D341Med (cell line): ENCODE data around the gene TNNT1.
A peak's percentile ranks its signal among the peaks of the same experiment; 100 is the strongest.
"Not testable (repeated sequence)": the region's sequence is repeated elsewhere in the genome, so short reads cannot be mapped to it uniquely, and the experiment has no call there.

Experiments used
- DNase-seq: peaks from one replicate; pipeline ENCODE4 v3.0.0; 2012; ENCODE audit warnings: low spot score

The TNNT1 gene, protein sequence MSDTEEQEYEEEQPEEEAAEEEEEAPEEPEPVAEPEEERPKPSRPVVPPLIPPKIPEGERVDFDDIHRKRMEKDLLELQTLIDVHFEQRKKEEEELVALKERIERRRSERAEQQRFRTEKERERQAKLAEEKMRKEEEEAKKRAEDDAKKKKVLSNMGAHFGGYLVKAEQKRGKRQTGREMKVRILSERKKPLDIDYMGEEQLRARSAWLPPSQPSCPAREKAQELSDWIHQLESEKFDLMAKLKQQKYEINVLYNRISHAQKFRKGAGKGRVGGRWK

DNA sequence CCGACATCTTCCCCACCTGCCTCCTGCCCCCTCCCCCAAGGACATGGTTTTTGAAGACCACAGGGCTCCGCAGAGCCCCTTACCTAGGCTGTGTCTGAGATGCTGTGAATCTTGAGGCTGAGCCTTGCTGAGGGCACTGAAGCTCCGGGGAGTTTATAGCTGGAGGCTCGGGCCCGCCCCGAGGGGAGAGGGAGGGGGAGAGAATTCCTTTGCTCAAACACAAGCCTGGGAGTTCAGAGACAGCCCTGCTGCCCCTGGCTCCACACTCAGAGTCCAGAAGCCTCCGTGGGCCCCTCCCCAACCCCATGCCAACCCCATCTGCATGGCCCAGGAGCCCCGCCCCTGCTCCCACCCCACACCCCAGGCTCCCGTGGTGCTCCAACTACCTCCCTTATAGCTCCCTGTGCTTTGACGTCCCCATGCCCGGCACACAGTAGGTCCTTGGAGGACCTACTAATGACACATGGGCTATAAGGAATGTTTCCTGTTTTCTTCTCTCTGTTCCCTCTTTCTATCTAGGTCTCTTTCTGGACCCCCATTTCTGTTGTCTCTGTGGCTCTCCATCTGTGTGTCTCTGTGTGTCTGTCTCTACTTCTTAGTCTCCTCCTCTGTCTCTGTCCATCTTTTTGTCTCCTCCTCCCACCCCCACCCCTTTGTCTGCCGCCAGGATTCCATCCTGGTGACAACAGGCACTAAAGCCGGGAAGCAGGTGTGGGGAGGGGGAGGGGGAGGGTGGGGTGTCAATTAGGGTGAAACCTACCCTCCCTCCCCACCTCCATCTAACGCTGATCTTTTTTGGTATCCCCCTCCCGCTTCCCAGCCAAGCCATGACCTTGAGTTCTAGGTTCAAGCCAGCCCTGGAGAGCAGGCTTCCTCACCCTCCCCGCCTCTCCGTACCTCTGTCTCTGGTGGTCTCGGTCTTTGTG lies at the start of gene TNNT1:
TSS of gene TNNT1 (minus strand) at position 129 of the 926 bp plus-strand sequence. CDS start 2,049 bp downstream, outside the sequence.
- DNase-seq: no peak

DNA sequence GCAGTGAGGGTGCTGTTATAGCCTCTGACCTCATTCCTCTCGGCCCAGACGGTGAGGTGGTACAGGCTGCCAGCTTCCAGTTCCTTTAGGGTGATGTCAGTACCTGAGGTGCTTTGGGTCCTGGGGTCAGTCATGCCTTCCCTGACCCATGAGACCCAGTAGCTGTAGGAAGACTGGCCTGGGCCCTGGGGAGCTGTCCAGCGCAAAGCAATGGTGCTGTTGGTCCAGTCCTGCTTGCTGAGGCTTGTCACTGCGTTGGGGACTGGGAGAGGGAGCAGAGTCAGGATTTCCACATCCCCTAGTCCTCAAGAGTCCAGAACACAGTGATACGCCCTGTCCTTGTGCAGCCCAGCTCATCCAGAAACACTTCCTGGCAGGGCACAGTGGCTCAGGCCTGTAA lies 49.6 kb upstream of the TNNT1 start:
- DNase-seq: no peak

- DNase-seq: no peak
These were observed 48.5 kb upstream of the TNNT1 start for GRCh38 chr19:55197528-55197927.

GRCh38 chr19:55196803-55197202 lies 47.8 kb upstream of the TNNT1 start:
- DNase-seq: no peak

- no peak for DNase-seq
These were observed 44.5 kb upstream of the TNNT1 start for GRCh38 chr19:55193481-55193880.

- no peak for DNase-seq
These were observed 40.4 kb upstream of the TNNT1 start for GRCh38 chr19:55189403-55189835.

- DNase-seq: no peak
These were observed 39.6 kb upstream of the TNNT1 start for GRCh38 chr19:55188625-55189024.

DNA sequence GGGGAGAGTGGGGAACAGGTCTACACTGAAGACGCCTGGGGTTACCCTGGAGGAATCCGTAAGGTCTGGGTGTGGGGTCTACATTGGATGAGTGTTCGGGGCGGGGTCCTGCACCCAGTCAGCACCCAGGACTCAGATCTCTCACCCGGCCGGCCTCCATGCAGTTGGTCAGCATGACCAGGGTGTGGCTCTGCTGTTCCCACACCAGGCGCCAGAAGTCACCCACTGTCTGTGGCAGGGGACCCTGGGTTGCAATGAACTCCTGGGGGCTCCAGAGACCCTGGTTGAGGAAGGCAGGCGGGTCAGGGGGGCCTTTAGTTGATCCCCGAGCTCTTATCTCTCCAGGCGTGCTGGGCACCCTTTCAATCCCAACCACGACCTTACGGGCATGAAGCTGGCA lies 37.1 kb upstream of the TNNT1 start:
- DNase-seq: no peak

DNA sequence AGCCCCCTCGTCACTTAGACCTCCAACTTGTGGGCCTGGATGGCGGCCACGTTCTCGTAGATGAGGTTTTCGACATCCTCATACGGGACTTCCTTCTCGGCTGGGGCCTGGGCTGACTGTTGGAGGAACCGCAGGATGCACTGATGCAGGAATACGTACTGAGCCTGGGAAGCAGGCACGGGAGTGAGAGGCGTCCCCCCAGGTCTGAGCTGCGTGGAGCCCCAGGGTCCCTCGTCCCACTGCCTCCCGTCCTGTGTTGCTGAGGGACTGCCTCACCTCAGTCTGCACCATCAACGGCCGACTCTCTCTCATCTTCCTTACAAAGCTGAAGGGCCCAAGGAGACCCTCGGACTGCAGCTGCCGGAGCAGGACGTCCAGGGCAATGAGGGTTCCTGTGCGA lies 32.7 kb upstream of the TNNT1 start:
- DNase-seq: no peak

DNA sequence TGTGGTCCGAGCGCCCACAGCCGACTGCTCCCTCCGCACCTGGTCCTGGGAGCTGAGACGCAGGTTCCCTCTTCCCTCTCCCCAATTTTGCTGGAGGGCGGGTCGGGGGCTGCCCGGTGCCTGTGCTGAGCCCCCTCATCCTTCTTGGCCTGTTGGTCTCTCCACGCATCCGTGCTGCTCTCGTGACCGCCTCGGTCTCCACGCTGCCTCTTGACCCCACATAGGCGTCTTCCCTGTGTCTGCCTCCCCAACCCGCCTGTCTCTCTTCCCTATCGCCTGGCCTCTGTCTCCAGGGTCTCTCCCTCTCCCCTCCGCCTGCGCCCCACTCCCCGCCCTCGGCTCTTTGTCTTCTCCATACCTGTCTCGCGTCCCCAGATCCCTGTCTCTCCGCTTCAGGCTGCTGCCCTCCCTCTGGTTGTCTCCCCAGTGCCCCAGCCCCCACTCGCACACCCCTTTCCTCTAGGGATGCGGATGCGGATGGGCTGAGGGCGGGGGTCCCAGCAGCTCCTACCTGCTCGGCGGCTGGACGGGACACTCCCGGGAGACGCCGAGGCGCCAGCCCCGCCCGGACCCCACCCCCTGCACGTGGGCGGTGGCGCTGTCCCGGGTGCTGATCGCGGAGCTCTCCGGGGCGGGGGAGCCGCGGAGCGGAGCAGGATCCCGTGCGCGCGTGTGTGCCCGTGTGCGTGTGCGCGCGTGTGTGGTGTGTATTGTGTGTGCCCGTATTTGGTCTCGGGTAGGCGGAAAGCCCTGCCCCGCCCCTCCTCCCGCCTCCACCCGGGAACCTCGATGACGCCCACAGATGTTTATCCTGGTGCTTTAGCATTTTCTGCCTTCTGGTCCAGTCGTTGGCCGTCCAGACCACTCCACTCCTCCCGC lies 30.8 kb upstream of the TNNT1 start, which contains the start of gene SYT5:
TSS of gene SYT5 (minus strand) at position 684 of the 879 bp plus-strand sequence. CDS start 1,248 bp downstream, outside the sequence.
- DNase-seq: peak; percentile 72

DNA sequence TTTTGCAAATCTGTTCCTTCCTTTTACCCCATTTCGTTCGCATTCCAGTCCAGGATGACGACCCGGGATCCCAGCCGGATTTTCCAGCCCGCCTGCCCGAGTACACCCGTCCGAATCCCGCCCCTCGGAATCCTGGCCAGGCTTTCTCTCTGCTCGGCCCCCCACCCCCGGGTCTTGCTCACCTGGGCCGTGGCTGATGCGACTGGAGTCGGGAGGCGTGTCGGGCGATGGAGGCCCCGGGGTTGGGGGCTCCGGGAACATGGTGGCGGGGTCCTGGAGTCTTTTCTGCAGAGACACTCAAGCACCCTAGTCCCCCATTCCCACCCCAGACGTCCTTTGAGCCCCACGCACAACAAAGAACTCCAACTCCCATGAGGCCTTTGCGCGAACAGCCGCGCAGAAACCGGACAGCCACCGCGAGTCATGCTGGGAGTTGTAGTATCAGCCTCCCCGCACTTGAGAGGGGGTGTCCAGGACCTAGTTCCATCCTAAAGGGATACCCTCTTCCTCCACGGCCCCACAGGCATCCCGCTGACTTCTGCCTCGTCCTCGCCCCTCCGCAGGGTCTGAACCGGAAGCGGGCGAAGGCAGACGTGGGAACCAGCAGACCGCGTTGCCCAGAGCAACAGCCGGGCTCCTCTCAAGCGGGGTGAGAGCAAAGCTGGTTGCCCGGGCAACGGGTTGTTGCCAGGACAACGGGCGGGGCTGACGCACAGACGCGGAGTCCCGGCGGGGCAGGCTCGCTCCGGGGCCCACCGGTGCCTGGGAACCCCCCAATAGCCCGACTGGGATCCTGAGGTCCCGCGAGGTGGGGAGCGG lies 30.0 kb upstream of the TNNT1 start:
- DNase-seq: peak; percentile 94

DNA sequence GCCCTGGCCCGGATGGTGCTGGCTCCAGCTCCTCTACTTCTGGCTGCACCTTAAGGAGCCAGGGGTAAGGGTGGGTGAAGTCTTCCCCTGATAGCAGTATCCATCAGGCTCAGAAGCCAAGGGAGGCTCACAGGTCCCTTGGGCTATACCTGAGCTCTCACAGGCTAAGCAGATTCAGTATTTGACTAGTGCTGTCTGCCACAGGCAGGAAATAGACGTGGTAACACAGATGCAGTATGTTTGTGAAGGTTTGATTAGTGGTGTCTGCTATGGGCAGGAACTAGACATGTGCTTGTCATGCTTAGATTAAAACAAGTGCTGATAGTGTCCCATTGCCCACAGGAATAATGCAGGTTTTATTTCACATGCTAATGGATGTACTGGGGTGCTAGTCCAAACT lies 27.1 kb upstream of the TNNT1 start:
- DNase-seq: no peak

DNA sequence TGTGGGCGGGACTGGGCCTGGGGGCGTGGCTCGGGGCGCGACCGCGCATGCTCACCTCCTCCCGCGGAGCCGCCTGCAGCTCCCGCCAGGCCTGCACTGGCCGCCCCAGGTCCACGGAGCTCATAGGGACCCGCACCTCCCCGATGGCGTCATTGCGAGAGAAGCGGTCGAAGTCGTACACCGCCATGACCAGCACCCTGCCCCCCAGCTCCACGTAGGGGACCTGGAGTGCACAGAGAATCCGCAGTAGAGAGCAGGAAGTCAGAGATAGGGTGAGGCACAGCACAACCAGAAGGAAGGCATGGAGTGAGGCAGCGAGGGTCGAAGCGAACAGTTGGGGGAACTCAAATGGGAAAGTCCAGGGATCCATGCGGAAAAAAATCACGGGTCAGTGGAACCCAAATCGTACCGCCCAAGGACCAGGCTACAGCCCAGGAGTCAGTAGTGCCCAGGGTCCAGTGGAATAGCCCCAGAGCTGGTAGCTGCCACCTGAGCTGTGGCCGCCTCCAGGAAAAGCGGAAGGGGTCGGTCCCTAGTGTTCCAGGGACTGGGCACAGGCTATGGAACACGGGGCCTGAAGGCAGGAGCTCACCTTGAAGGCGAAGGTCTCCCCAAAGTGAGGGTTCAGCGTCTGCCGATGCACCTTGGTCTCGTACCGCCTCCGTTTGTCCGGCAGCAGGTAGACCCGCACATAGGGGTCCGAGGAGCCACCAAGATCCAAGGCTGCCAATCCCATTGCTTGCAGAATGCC lies 26.3 kb upstream of the TNNT1 start:
- DNase-seq: no peak

GRCh38 chr19:55174425-55175116 lies 25.6 kb upstream of the TNNT1 start:
- no peak for DNase-seq

- DNase-seq: peak; percentile 80
These were observed 24.9 kb upstream of the TNNT1 start for GRCh38 chr19:55173714-55174409.

DNA sequence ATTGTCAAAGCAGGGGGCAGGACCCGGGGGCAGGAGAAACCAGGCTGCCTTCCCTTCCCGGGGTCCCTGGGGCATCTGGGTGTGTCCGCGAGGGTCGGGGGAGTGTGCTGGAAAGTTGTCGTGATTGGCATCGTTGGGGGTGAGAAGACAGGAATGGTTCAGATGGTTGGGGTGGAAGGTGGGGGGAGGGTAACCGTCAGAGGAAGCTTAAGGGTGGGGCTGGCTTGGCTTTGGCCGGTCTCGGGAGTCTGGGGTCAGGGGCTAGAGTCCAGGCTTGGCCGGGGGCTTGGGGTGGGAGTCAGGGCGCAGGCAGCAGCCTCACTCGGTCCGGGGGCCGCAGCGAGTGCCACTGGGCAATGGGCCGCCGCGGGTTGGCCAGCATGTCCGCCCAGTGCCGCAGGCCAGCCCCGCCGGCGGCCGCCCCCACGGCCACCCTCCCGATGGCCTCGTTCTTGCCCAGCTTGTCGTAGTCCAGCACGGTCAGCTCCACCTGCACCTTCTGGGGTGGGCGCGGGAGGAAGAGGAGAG lies 24.2 kb upstream of the TNNT1 start:
- no peak for DNase-seq

DNA sequence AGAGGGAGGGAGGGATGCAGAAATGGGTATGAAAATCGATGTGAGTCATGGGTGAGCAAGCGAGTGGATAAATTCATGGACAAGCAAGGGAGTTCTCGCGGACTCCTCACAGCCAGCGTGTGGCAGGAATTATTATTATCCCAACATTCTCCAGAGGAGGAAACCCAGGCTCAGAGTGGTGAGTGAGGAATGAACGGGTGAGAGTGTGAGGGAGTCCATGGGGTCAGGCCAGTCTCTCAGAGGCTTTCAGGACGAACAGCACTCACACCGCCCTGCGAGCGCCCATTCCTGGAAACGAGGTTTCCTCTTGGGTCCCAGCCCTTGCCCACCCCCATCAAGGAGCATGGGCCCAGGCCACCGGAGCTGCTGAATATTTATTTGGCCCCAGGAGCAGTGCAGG lies 23.7 kb upstream of the TNNT1 start:
- DNase-seq: no peak

DNA sequence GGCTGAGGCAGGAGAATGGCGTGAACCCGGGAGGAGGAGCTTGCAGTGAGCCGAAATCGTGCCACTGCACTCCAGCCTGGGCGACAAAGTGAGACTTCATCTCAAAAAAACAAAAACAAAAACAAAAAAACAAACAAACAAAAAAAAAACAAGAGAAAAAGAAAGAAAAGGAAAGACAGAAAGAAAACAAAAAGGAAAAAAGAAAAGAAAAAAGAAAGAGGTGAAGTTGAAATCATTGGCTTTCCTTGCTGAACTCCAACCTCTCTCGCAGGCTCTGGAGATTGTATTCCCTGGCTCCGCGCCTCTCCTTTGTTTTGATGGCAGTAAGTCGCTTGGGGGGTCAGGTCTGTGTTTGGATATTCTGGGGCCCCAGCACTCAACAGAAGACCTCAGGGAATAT lies 23.3 kb upstream of the TNNT1 start:
- DNase-seq: not testable (repeated sequence)

DNA sequence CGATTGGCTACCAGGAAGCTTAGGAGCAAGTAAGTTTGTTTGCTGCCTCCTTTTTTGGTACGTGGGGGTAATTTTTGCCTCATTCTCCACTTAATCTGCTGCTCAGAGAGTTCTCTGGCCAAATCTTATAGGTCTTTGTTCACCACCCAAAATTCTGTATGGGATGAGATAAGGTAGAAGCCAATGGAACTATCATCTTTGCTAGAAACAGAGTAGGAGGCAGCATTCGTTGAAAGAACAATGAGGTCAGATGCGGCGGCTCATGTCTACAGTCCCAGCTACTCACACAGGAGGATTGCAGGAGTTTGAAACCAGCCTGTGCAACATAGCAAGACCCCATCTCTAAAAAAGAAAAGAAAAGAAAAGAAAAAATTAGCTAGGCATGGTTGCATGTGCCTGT lies 22.4 kb upstream of the TNNT1 start:
- no peak for DNase-seq
